ENCODE results near the gene STAG3. TPM values are rescaled to one million over a fixed set of nuclear protein-coding genes. Genes with fewer than 3 reads are reported as not detected.
"Not testable (repeated sequence)": the region's sequence is repeated elsewhere in the genome, so short reads cannot be mapped to it uniquely, and the experiment has no call there.

The STAG3 gene
- total RNA-seq, 1 donor from 2014 or later = 0.36 TPM

DNA sequence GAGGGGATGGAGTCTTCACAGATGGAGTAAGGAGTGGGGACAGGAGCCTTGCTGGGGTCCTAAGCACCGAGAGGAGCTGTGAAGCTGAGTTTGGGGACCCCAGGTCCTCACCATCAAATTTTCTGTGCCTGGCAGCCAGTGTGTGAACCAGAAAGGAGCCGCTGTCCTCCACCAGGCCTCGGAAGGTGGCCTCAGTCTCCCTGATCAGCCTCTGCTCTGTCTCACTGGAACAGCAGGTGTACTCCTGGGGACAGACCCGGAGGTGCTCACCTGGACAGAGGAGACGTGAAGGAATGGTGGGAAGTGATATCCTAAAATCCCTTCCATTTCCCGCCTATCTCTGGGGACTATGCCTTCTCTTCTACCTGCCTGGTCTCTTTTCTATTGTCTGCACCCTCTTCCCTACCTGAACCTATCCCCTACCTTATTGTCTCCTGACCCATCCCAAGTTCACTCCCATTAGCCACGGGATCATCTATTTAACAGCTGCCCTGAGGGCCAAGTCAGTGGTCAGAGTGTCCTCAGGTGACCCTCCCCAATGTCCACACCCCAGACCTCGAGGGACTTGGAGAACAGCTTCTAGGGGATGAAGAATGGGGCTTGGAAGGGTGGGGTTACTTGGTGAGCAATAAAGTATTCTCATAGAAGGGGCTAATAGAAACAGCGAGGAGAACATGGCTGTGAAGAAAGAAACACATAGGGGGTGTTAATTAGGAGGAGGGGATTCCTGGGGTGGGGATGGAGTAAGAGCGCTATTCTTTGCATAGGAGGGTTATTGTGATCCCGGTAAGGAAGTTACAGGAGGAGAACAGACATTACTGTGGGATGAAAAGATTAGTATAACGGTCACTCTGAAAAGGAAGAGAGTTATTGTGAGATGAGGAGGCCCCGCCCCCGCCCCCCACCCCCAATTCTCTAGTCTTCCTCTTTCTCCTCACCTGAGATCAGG lies 1.3 kb upstream of the STAG3 start:
- H3K9me3 ChIP-seq (ENCODE audit: insufficient read depth, low read depth, low read length) = peaks cover 6% of the 10 kb centered on the region
- Mint-ChIP-seq H3K4me3 (ENCODE audit: unreplicated experiment) (peak overlapping the region; percentile 89), H3K9me3 (ENCODE audit: unreplicated experiment) (no peaks in the 10 kb centered on the region), H3K27ac (ENCODE audit: unreplicated experiment) (no peak overlapping the region), H3K4me1 (ENCODE audit: low read depth, unreplicated experiment) (peaks cover 2% of the 10 kb centered on the region), H3K36me3 (ENCODE audit: low read depth, unreplicated experiment) (peaks cover 8% of the 10 kb centered on the region), H3K27me3 (ENCODE audit: low read depth, unreplicated experiment) (peaks cover 42% of the 10 kb centered on the region)
- FAIRE-seq (no peak), DNase-seq (ENCODE audit: low read depth) (no peak)
- peak overlapping the region; percentile 99 for H3K4me2 ChIP-seq (ENCODE audit: low read length)
- H3K4me1 ChIP-seq (ENCODE audit: insufficient read depth, low read length) = no peaks in the 10 kb centered on the region
- H3K27ac ChIP-seq (ENCODE audit: low read depth, low read length) = no peak overlapping the region
- peaks cover 16% of the 10 kb centered on the region for H4K20me1 ChIP-seq (ENCODE audit: insufficient read depth, low read length)
- peaks cover 16% of the 10 kb centered on the region for H3K79me2 ChIP-seq (ENCODE audit: insufficient read depth, low read length)
- no peak for TF ChIP-seq EZH2 (IDR thresholded peaks at IDR 0.05; ENCODE audit: insufficient read depth, low read length)
- TF ChIP-seq, protein P1, sequence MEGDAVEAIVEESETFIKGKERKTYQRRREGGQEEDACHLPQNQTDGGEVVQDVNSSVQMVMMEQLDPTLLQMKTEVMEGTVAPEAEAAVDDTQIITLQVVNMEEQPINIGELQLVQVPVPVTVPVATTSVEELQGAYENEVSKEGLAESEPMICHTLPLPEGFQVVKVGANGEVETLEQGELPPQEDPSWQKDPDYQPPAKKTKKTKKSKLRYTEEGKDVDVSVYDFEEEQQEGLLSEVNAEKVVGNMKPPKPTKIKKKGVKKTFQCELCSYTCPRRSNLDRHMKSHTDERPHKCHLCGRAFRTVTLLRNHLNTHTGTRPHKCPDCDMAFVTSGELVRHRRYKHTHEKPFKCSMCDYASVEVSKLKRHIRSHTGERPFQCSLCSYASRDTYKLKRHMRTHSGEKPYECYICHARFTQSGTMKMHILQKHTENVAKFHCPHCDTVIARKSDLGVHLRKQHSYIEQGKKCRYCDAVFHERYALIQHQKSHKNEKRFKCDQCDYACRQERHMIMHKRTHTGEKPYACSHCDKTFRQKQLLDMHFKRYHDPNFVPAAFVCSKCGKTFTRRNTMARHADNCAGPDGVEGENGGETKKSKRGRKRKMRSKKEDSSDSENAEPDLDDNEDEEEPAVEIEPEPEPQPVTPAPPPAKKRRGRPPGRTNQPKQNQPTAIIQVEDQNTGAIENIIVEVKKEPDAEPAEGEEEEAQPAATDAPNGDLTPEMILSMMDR (IDR thresholded peaks at IDR 0.05; ENCODE audit: insufficient read depth, low read depth, low read length) = no peak
- H3K36me3 ChIP-seq (ENCODE audit: insufficient read depth, low read length) = no peaks in the 10 kb centered on the region
- peak overlapping the region; percentile 97 for H2AFZ ChIP-seq (ENCODE audit: low read depth, low read length)
- H3K9ac ChIP-seq (ENCODE audit: low read length) = peak overlapping the region; percentile 91
- H3K4me3 ChIP-seq (ENCODE audit: insufficient read depth, low read depth, low read length) = peak overlapping the region; percentile 92
- H3K27me3 ChIP-seq (ENCODE audit: insufficient read depth, low read length) = no peaks in the 10 kb centered on the region

DNA sequence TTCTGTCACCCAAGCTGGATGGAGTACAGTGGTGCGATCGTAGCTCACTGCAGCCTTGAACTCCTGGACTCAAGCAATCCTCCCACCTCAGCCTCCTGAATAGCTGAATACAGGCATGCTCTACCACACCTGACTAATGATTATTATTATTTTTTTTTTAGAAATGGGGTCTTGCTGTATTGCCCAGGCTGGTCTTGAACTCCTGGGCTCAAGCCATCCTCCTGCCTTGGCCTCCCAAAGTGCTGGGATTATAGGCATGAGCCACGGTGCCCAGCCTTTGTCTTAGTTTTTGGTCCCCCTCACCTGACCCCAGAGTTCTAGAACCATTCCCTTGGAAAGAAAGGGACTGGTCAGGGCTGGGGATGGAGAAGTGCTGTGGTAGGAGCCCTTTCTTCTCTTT lies 2.4 kb downstream of the STAG3 start:
- H3K27ac ChIP-seq (ENCODE audit: low read depth, low read length); H3K27me3 ChIP-seq (ENCODE audit: insufficient read depth, low read length); FAIRE-seq; H3K4me1 ChIP-seq (ENCODE audit: insufficient read depth, low read length); H3K4me3 ChIP-seq (ENCODE audit: insufficient read depth, low read depth, low read length); H3K36me3 ChIP-seq (ENCODE audit: insufficient read depth, low read length); H3K4me2 ChIP-seq (ENCODE audit: low read length); H4K20me1 ChIP-seq (ENCODE audit: insufficient read depth, low read length); DNase-seq (ENCODE audit: low read depth); H2AFZ ChIP-seq (ENCODE audit: low read depth, low read length); H3K27ac Mint-ChIP-seq (ENCODE audit: unreplicated experiment); H3K9ac ChIP-seq (ENCODE audit: low read length); H3K9me3 Mint-ChIP-seq (ENCODE audit: unreplicated experiment); H3K36me3 Mint-ChIP-seq (ENCODE audit: low read depth, unreplicated experiment); H3K4me1 Mint-ChIP-seq (ENCODE audit: low read depth, unreplicated experiment); H3K4me3 Mint-ChIP-seq (ENCODE audit: unreplicated experiment); H3K9me3 ChIP-seq (ENCODE audit: insufficient read depth, low read depth, low read length): not testable (repeated sequence)
- H3K79me2 ChIP-seq (ENCODE audit: insufficient read depth, low read length) = peaks cover 16% of the 10 kb centered on the region
- H3K27me3 Mint-ChIP-seq (ENCODE audit: low read depth, unreplicated experiment) = peaks cover 24% of the 10 kb centered on the region

DNA sequence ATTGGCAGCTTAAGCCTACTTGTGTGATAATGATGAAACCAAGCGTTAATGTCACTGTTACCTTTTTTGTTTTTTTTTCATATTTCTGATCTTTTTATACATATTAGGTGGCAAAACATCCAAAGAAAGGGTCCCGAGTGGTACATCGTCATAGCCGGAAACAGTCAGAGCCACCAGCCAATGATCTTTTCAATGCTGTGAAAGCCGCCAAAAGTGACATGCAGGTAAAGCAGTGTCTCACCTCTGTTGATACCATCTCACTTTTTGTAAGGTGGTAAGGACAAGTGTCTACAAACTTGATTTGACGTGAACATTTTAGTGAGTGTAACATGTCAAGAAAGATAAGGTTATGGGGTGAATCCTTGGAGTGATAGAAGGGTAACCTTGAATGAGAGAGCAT lies 4.9 kb downstream of the STAG3 start:
- not testable (repeated sequence) for H3K4me1 Mint-ChIP-seq (ENCODE audit: low read depth, unreplicated experiment); FAIRE-seq; H2AFZ ChIP-seq (ENCODE audit: low read depth, low read length); H3K27ac Mint-ChIP-seq (ENCODE audit: unreplicated experiment); DNase-seq (ENCODE audit: low read depth); H3K9me3 Mint-ChIP-seq (ENCODE audit: unreplicated experiment); H3K79me2 ChIP-seq (ENCODE audit: insufficient read depth, low read length); H3K27ac ChIP-seq (ENCODE audit: low read depth, low read length); H3K4me3 Mint-ChIP-seq (ENCODE audit: unreplicated experiment); H3K9ac ChIP-seq (ENCODE audit: low read length); H4K20me1 ChIP-seq (ENCODE audit: insufficient read depth, low read length); H3K4me3 ChIP-seq (ENCODE audit: insufficient read depth, low read depth, low read length); H3K4me1 ChIP-seq (ENCODE audit: insufficient read depth, low read length); H3K4me2 ChIP-seq (ENCODE audit: low read length); H3K9me3 ChIP-seq (ENCODE audit: insufficient read depth, low read depth, low read length); H3K27me3 ChIP-seq (ENCODE audit: insufficient read depth, low read length); H3K36me3 Mint-ChIP-seq (ENCODE audit: low read depth, unreplicated experiment); H3K36me3 ChIP-seq (ENCODE audit: insufficient read depth, low read length)
- H3K27me3 Mint-ChIP-seq (ENCODE audit: low read depth, unreplicated experiment) = peaks cover 12% of the 10 kb centered on the region

DNA sequence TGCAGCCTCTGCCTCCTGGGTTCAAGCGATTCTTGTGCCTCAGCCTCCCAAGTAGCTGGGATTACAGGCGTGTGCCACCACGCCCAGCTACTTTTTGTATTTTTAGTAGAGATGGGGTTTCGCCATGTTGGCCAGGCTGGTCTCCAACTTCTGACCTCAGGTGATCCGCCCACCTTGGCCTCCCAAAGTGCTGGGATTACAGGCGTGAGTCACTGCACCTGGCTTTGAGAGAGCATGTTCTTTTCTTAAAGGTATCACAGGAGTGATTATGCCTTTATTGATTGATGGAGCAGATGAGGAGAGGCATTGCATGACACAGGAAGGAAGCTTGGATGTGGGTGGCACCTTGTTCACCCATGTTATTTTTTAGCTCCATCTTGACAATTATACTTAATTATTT lies 5.4 kb downstream of the STAG3 start:
- not testable (repeated sequence) for H3K9me3 ChIP-seq (ENCODE audit: insufficient read depth, low read depth, low read length); H3K9ac ChIP-seq (ENCODE audit: low read length); H2AFZ ChIP-seq (ENCODE audit: low read depth, low read length); H3K4me1 Mint-ChIP-seq (ENCODE audit: low read depth, unreplicated experiment); FAIRE-seq; H3K4me1 ChIP-seq (ENCODE audit: insufficient read depth, low read length); H3K4me3 Mint-ChIP-seq (ENCODE audit: unreplicated experiment); H3K27ac ChIP-seq (ENCODE audit: low read depth, low read length); H3K36me3 Mint-ChIP-seq (ENCODE audit: low read depth, unreplicated experiment); H3K4me3 ChIP-seq (ENCODE audit: insufficient read depth, low read depth, low read length); H3K4me2 ChIP-seq (ENCODE audit: low read length); H3K27me3 ChIP-seq (ENCODE audit: insufficient read depth, low read length); H3K9me3 Mint-ChIP-seq (ENCODE audit: unreplicated experiment); H3K27ac Mint-ChIP-seq (ENCODE audit: unreplicated experiment); DNase-seq (ENCODE audit: low read depth); H3K79me2 ChIP-seq (ENCODE audit: insufficient read depth, low read length); H4K20me1 ChIP-seq (ENCODE audit: insufficient read depth, low read length); H3K36me3 ChIP-seq (ENCODE audit: insufficient read depth, low read length)
- peaks cover 13% of the 10 kb centered on the region for H3K27me3 Mint-ChIP-seq (ENCODE audit: low read depth, unreplicated experiment)

Data from astrocyte (in vitro differentiated cells and primary cell).